ENCODE results near the gene SWAP70.
"Not testable (repeated sequence)": the region's sequence is repeated elsewhere in the genome, so short reads cannot be mapped to it uniquely, and the experiment has no call there.

SWAP70 gene

DNA sequence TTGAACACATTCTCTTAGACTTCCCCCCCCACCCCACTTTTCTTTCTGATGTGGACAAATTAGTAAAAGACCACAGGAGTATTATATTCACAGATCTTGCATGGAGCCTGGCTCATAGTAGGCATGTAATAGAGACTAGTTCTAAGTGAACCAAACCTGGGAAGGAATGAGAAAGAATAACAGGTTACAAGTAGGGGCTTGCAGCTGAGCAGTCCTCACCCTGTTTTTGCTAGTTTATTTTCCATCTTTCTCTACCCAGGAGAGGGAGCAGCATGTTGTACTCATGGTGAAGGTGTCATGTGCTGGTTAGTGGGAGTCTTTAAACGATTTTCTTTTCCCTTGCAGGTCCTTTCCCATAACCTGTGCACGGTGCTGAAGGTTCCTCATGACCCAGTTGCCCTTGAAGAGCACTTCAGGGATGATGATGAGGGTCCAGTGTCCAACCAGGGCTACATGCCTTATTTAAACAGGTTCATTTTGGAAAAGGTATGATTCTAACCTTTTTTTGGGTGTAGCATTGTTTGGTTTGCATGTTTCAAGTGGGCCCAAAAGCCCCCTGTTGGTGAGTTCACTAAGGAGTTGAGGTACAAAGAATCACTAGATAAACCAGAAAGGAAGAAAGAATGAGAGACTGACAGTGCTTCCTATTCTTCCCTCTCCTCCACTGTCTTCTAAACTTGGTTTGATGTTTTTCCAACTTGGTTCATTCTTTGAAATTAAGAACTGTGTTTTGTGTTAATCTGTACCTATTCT is 30.1 kb downstream of the SWAP70 start:
- DNase-seq, result no peak

DNA sequence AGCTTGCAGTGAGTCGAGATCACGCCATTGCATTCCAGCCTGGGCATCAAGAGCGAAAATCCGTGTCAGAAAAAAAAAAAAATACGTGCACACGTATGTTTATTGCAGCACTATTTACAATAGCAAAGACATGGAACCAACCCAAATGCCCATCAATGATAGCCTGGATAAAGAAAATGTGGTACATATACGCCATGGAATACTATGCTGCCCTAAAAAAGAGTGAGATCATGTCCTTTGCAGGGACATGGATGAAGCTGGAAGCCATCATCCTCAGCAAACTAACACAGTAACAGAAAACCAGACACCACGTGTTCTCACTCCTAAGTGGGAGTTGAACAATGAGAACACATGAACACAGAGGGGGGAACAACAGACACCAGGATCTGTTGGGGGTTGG is 31.4 kb downstream of the SWAP70 start:
- not testable (repeated sequence) for DNase-seq

- DNase-seq, result no peak
These were observed 33.9 kb downstream of the SWAP70 start for GRCh38 chr11:9697766-9698165.

- no peak for DNase-seq
These were observed 36.4 kb downstream of the SWAP70 start for GRCh38 chr11:9700105-9700801.

DNA sequence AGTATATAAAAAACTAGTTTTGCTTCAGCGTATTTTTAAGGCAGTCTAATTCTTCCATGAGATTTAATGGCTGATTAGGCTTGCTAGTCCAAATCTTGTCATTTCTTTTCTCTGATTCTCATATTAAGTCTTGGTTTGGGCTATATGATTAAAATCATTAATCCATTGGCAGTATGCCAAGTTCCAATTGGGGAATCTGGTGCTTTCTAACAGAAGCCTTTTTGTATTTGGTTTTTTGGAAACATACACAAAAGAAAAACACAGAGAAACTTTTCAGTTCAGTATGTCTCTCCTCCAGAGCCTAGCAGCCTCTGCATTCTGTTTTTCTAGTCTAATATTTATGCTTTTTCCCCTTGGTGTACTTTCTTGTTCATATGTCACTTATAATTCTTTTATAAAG is 37.9 kb downstream of the SWAP70 start:
- no peak for DNase-seq

DNA sequence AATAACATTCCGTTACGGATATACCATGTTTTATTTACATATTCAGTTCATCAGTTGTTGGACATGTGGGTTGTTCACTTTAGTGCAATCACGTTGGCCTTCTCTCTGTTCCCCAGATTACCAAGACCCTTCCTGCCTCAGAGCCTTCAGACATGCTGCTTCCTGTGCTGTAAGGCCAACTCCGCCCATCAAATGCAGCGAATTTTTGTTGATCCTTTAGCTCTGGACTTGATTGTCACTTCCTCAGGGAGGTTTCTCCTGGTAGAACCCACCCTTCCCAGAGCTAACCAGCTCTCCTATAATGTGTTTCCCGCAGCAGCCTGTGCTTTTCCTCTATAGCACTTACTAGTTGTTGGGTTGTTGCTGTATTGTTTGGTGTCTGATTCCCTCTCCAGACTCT is 39.4 kb downstream of the SWAP70 start:
- DNase-seq, result no peak

GRCh38 chr11:9704037-9704436 is 40.2 kb downstream of the SWAP70 start:
- no peak for DNase-seq

DNA sequence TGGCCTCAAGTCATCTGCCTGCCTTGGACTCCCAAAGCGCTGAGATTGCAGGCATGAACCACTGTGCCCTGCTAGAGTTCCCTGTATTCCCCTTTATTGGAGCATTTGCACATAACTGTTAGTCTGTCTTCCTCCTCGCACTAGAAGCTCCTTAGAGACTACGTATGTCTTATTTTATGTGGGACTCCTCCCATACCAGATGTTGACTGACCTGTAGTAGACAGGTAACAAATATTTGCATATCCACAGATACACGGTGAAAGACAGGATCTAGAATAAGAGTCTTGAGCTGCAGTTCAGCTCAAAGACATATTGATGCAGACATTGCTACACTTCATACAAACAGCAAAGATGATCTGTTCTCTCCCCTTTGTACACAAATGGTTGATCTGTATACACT is 40.7 kb downstream of the SWAP70 start:
- DNase-seq, result no peak

DNA sequence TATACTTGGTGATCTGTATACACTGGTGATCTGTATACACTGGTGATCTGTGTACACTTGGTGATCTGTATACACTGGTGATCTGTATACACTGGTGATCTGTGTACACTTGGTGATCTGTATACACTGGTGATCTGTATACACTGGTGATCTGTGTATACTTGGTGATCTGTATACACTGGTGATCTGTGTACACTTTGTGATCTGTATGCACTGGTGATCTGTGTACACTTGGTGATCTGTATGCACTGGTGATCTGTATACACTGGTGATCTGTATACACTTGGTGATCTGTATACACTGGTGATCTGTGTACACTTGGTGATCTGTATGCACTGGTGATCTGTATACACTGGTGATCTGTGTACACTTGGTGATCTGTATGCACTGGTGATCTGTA is 41.5 kb downstream of the SWAP70 start:
- not testable (repeated sequence) for DNase-seq

DNA sequence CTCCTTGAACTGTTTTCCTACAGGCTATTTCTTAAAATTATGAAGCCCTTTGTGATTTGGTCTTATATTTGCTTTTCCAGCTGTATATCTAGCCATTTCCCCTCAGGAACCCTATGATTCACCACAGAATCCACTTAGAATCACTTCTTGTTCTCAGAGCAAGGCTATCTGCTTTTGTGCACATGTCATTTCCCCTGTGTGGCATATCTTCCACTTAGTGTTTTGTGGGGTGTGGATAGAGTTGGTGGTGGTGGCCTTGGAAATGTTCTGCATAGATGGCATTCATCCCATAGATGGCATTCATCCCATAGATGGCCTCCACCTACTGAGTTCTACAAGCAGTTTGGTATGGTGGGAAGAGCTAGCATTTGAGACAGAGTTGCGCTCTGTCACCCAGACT is 44.7 kb downstream of the SWAP70 start:
- DNase-seq, result no peak

DNA sequence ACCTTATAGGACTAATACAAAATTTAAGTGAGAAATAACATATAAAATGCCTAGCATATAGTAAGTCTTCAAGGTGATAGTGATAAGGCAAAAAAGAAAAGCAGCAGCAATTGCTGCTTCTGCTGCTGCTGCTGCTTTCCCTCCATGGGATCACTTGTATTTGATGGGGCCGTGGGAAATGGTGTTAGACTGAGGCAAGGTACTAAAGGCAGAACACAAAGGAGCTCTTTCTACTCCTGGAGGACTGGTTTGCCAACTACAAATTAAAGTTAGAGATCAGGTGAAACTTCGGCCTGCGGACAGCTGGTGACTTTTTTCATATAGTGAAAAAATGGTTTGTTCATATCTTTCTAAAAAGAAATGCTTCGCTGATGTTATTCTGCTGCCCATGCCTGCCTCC is 46.3 kb downstream of the SWAP70 start:
- no peak for DNase-seq

DNA sequence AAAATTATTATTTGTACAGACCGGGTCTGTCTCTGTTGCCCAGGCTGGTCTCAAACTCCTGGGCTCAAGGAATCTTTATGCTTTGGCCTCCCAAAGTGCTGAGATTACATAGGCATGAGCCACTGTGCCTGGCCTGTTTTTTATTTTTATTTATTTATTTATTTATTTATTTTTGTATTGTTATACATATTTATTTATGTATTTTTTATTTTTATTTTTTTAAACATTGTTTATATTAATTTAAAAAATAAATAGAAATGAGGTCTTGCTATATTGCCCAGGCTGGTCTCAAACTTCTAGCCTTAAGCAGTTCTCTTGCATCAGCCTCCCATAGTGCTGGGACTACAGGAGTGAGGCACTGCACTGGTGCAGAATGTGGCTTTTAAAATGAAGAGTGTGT is 47.0 kb downstream of the SWAP70 start:
- DNase-seq, result no peak

DNA sequence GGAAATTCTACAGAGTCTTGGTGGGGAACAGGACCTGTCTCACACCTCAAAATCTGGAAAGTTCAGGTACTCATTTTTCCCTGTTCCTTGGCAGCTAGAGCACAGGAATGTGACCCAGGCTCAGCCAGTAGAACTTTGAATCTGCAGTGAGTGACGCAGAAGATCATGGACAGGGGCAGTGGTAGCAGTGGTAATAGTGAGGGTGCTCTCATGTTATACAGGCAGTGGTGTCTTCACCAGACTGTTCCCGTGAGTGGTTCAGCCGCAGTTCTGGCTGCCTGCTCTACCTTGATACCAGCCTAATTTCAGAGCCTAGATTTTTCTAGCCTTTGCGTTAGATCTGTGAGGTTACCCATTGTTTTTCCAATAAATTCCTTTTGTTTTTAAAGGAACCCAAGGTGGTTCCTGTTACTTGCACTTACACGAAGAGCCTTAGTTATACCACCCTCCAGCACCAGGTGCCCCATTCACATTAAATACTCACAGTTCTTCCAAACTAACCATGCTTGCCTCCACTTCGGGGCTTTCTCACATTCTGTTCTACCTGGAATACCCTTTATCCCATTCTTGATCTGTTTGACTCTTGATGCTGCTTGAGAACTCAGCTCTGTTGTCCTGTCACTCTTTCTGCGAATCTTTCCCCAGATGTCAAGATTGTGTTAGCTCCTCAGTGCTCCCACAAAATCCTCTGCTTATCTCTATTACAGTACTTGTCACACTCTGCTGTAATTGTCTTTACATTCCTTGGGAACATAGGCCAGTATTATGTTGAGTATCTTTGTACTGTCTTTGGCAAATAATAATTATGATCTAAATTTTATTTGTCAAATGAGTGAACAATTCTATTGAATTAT is 47.8 kb downstream of the SWAP70 start:
- no peak for DNase-seq

DNA sequence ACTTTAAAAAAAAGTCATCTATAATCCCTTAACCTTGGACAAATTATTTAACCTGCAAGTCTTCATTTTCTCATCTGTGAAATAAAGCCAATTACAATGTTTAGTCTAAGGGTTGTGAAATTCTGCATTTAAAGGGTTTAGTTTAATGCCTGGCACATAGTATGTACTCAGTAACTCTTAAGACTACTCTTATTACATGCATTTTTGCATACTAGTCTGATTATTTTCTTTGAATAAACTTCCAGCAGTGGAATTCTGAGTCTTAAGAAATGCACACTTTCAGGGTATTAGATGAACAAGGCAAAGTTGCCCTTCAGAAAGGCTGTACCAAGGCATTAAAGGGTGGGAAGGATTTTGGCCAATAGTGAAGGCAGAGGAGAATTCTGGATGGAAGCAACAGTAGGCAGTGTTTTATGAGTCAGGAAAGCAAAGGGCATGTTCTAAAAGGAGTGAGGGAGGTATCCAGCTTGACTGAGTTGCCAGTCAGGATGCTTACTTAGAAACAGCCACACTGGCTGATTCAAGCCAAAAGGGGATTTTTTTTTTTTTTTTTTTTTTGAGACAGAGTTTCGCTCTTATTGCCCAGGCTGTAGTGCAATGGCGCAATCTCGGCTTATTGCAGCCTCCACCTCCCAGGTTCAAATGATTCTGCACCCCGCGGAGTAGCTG is 50.5 kb downstream of the SWAP70 start:
- DNase-seq, result no peak

DNA sequence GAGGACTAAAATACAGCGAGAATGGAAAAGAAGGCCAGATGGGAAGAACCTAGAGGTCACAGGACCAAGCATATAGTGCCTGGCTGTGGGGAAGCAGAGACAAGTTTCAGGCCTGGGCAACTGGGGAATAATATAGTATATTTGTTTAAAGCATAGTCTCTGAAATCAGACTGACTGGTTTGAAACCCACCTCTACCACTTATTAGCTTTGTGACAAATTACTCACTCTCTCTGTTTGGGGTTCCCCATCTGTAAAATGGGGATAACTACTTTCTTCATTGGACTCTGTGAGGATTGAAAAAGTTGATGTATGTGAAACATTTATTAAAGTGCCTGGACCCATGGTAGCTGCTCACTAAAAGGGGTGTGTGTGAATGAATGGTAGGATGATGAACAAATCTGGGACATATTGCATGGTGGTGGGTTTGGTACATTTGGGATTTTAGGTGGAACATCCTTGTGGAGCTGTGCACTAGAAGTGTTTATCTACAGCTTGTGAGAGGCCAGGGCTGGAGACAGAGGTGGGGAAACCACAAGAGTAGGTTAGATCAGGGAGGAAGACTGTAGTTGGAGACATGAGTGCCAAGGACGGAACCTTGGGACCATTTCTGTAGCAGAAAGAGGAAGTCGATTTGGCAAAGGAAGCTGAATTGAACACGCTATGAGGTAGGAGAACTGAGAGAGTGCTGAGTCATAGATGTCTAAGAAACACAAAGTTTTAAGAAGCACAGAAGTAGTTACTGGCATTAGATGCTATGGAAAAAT is 52.6 kb downstream of the SWAP70 start:
- DNase-seq, result no peak

GRCh38 chr11:9717040-9717357 is 53.1 kb downstream of the SWAP70 start:
- no peak for DNase-seq

DNA sequence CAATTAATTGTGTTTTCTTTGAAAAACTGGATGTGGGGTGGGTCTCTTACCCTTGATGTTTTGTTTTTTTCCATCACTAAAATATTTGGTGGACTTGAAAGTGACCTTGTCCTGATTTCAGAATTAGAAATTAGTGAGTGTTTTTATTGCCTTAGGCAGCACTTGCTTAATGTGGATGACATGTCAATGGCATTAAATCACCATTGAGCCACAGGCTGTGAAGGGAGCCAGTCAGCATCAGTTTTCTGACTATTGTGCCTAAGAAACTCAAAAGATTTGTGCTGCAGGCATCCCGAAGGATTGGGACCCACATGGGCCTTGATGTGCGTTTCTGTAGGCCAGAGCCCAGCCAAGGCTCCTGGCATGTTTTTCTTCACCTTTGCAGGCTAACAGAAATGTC is 53.8 kb downstream of the SWAP70 start:
- no peak for DNase-seq

- DNase-seq, result no peak
These were observed 54.3 kb downstream of the SWAP70 start for GRCh38 chr11:9718147-9718546.

- no peak for DNase-seq
These were observed 55.9 kb downstream of the SWAP70 start for GRCh38 chr11:9719566-9720289.

DNA sequence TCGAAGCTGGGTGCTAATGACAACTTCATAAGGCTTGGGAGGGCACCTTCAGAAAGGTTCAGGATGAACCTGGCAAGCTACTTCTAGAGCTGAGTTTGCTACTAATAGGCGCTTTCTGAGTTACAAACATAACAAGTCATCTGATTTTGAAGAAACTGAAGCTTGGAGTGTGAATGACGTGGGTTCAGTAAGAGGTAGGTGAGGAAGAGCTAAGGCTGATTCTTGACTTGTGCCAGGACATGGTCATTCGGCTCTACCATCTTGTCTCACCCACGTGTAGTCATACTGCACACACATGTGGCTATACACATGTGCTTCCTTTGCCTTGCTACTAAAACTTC is 56.4 kb downstream of the SWAP70 start:
- no peak for DNase-seq

- DNase-seq, result no peak
These were observed 58.1 kb downstream of the SWAP70 start for GRCh38 chr11:9722023-9722422.

- no peak for DNase-seq
These were observed 59.0 kb downstream of the SWAP70 start for GRCh38 chr11:9722893-9723292.
